ENCODE results near the gene KSR2.

The KSR2 gene

GRCh38 chr12:117724543-117724942 is 244.2 kb downstream of the KSR2 start:
- Histone ChIP-seq H3K36me3 (no peaks in the 10 kb centered on the region), H3K4me1 (no peaks in the 10 kb centered on the region), H3K9me3 (no peaks in the 10 kb centered on the region), H3K4me3 (no peak overlapping the region), H3K27me3 (no peaks in the 10 kb centered on the region), H3K27ac (no peak overlapping the region)
- DNase-seq = no peak
- TF ChIP-seq, protein P1, sequence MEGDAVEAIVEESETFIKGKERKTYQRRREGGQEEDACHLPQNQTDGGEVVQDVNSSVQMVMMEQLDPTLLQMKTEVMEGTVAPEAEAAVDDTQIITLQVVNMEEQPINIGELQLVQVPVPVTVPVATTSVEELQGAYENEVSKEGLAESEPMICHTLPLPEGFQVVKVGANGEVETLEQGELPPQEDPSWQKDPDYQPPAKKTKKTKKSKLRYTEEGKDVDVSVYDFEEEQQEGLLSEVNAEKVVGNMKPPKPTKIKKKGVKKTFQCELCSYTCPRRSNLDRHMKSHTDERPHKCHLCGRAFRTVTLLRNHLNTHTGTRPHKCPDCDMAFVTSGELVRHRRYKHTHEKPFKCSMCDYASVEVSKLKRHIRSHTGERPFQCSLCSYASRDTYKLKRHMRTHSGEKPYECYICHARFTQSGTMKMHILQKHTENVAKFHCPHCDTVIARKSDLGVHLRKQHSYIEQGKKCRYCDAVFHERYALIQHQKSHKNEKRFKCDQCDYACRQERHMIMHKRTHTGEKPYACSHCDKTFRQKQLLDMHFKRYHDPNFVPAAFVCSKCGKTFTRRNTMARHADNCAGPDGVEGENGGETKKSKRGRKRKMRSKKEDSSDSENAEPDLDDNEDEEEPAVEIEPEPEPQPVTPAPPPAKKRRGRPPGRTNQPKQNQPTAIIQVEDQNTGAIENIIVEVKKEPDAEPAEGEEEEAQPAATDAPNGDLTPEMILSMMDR (IDR thresholded peaks at IDR 0.05) = no peak
- intact Hi-C loops (cut with DNase I; ENCODE audit: low total_unique reads) = no loop called here

GRCh38 chr12:117718559-117718958 is 250.2 kb downstream of the KSR2 start:
- Histone ChIP-seq H3K4me3 (no peak overlapping the region), H3K27me3 (no peaks in the 10 kb centered on the region), H3K4me1 (no peaks in the 10 kb centered on the region), H3K36me3 (no peaks in the 10 kb centered on the region), H3K27ac (no peak overlapping the region), H3K9me3 (no peaks in the 10 kb centered on the region)
- TF ChIP-seq, protein P1 (IDR thresholded peaks at IDR 0.05) = no peak
- intact Hi-C loops (cut with DNase I; ENCODE audit: low total_unique reads) = no loop called here
- no peak for DNase-seq

- Histone ChIP-seq H3K9me3 (no peaks in the 10 kb centered on the region), H3K36me3 (no peaks in the 10 kb centered on the region), H3K27ac (no peak overlapping the region), H3K4me1 (no peaks in the 10 kb centered on the region), H3K4me3 (no peak overlapping the region), H3K27me3 (no peaks in the 10 kb centered on the region)
- DNase-seq = no peak
- TF ChIP-seq, protein P1 (IDR thresholded peaks at IDR 0.05) = no peak
- intact Hi-C loops (cut with DNase I; ENCODE audit: low total_unique reads) = no loop called here
Observed at GRCh38 chr12:117718141-117718540, 250.6 kb downstream of the KSR2 start.

DNA sequence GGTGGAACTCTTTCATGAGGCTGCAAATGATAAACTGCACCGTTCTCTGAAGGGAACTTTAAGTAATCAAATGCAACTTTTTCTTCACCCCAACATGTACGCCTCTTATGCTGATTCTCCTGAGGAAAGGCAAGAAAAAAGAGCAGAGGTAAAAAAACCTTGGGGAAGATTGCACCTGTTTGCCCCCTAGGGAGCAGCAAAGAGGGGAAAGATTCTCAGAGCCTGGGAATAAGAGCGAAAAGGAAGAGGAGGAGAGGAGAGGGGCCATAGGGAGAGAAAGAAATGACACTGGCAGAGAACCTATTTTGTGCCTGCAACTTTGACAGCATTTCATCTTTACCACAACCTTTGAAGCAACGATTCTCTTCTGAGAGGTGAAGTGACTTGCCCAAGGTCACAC is 254.6 kb downstream of the KSR2 start:
- TF ChIP-seq, protein P1 (IDR thresholded peaks at IDR 0.05) = no peak
- Histone ChIP-seq H3K27me3 (no peaks in the 10 kb centered on the region), H3K27ac (no peak overlapping the region), H3K9me3 (no peaks in the 10 kb centered on the region), H3K36me3 (no peaks in the 10 kb centered on the region), H3K4me3 (no peak overlapping the region), H3K4me1 (no peaks in the 10 kb centered on the region)
- intact Hi-C loops (cut with DNase I; ENCODE audit: low total_unique reads) = no loop called here
- no peak for DNase-seq

DNA sequence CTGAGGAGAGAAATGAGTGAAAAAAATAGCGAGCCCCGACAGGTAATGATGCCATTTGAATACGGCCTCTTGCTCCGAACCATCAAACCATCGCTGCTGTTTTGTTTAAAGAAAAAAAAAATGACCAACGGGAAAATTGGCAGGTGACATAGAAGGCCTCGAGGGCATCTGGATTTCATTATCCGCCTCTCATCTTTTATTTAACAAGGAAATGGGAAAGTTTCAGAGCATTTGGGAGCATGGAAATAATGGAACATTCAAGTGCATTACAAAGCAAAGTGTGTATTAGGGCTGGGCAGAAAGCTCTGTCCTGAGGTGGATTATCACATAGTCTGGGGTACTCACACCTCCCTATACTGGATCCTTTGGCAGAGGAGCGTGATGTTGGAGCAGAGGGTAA is 258.7 kb downstream of the KSR2 start:
- Histone ChIP-seq H3K36me3 (no peaks in the 10 kb centered on the region), H3K9me3 (no peaks in the 10 kb centered on the region), H3K4me3 (no peak overlapping the region), H3K27me3 (no peaks in the 10 kb centered on the region), H3K4me1 (no peaks in the 10 kb centered on the region), H3K27ac (no peak overlapping the region)
- TF ChIP-seq, protein P1 (IDR thresholded peaks at IDR 0.05) = no peak
- intact Hi-C loops (cut with DNase I; ENCODE audit: low total_unique reads) = no loop called here
- no peak for DNase-seq

DNA sequence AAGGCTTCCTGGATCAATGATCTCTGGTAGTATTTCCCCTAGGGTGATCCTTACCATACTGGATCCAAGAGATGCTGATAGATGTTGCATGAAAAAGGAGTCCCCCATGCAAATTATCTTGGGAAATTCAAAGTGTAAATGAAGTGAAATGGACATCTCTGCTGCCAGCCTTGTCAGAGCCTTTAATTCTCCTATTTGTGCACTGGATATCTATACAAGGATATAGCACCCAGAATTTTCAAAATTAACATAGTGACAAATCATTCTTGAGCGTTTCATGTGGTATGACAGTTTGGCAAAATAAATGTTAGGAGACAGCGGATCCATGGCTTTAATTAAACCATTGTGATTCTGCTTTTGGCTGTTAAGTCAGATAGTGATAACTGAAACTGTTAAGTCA is 260.9 kb downstream of the KSR2 start:
- no peak overlapping the region for H3K4me3 ChIP-seq
- TF ChIP-seq, protein P1 (IDR thresholded peaks at IDR 0.05) = no peak
- no peaks in the 10 kb centered on the region for H3K27me3 ChIP-seq
- no peaks in the 10 kb centered on the region for H3K36me3 ChIP-seq
- H3K27ac ChIP-seq = no peak overlapping the region
- no peak for DNase-seq
- H3K4me1 ChIP-seq = no peaks in the 10 kb centered on the region
- intact Hi-C loops (cut with DNase I; ENCODE audit: low total_unique reads) = no loop called here
- no peaks in the 10 kb centered on the region for H3K9me3 ChIP-seq
